Measurements from ENCODE around the gene SSR4. TPM values are rescaled to one million over a fixed set of nuclear protein-coding genes. Genes with fewer than 3 reads are reported as not detected.

Gene SSR4
- total RNA-seq, 1 experiment from 2014 or later, result 179 TPM

DNA sequence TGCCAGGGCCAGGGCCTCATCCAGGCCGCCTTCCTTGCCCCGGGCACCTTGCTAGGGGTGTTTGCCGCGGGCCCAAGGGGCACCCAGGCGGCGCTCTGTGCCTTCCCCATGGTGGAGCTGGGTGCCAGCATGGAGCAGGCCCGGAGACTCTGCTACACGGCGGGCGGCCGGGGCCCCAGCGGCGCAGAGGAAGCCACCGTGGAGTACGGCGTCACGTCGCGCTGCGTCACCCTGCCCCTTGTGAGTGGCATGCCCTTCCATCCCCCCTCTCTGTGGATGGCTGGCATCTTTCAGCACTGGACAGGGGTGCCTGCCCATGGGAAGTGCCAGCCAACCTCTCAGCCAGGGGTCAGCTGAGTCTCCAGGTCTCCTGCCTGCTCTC, 26.8 kb upstream of the SSR4 start:
- Histone ChIP-seq H3K23ac (ENCODE audit: insufficient read length, low read depth, low read length) (no peak overlapping the region), H3T11ph (ENCODE audit: low read length) (no peak overlapping the region), H3K18ac (ENCODE audit: insufficient read length, low read depth, low read length) (no peak overlapping the region), H2BK5ac (ENCODE audit: insufficient read length, low read length) (no peak overlapping the region), H4K5ac (ENCODE audit: insufficient read length, low read depth, low read length) (no peak overlapping the region), H3K79me2 (ENCODE audit: insufficient read depth, low read length) (no peaks in the 10 kb centered on the region), H2AK5ac (ENCODE audit: insufficient read length, low read length) (no peak overlapping the region), H4K8ac (replicated peaks; ENCODE audit: insufficient read length, low read depth, low read length) (no peak overlapping the region), H3K4me2 (ENCODE audit: insufficient read depth, insufficient read length, low read length) (no peak overlapping the region), H3K23me2 (ENCODE audit: insufficient read length, low read depth, low read length, poor library complexity, severe bottlenecking) (no peaks in the 10 kb centered on the region), H4K91ac (ENCODE audit: insufficient read length, low read depth, low read length) (no peak overlapping the region), H3K14ac (ENCODE audit: insufficient read depth, low read length) (no peak overlapping the region), H3K27me3 (ENCODE audit: insufficient read depth, low read length) (no peaks in the 10 kb centered on the region), H3K56ac (ENCODE audit: insufficient read length, low read depth, low read length) (no peak overlapping the region), H3K9ac (ENCODE audit: extremely low read depth, insufficient read length, low read length) (no peak overlapping the region), H2BK20ac (ENCODE audit: low read depth, low read length, poor library complexity, severe bottlenecking) (no peak overlapping the region), H4K20me1 (ENCODE audit: control insufficient read depth, insufficient read depth, insufficient read length) (no peaks in the 10 kb centered on the region), H2BK15ac (ENCODE audit: low read depth, low read length) (no peak overlapping the region), H3K27ac (ENCODE audit: insufficient read length, low read depth, low read length) (no peak overlapping the region), H2BK120ac (ENCODE audit: low read depth, low read length, poor library complexity, severe bottlenecking) (no peak overlapping the region), H2BK12ac (ENCODE audit: insufficient read length, low read depth, low read length) (no peak overlapping the region), H3K79me1 (ENCODE audit: insufficient read depth, low read depth, low read length, poor library complexity, severe bottlenecking) (no peaks in the 10 kb centered on the region), H3K9me3 (ENCODE audit: control insufficient read depth, low read depth, low read length) (no peaks in the 10 kb centered on the region), H3K4ac (ENCODE audit: low read depth, low read length) (no peak overlapping the region), H3K4me1 (ENCODE audit: insufficient read depth, low read length) (no peaks in the 10 kb centered on the region), H2AFZ (ENCODE audit: low read length) (no peak overlapping the region)
- Mint-ChIP-seq H3K27me3 (ENCODE audit: low read depth) (peaks cover 10% of the 10 kb centered on the region), H3K4me1 (peaks cover 4 to 6% of the 10 kb centered on the region in 2 experiments; a peak in 3 of 4 replicates), H3K27ac (no peak overlapping the region), H3K4me3 (no peak overlapping the region), H3K36me3 (ENCODE audit: insufficient read depth in 1 of 3, low read depth in 3 of 3) (peaks cover 0 to 3% (median 0%) of the 10 kb centered on the region in 3 experiments; a peak in 3 of 7 replicates), H3K9me3 (peaks cover 34 to 69% of the 10 kb centered on the region in 2 experiments)
- DNase-seq, result peak; percentile 27
- no CpG with 5 or more reads among the region's 20 CpGs for WGBS (ENCODE audit: extremely low coverage, insufficient read length, low lambda C conversion rate)
- TF ChIP-seq, protein P1, sequence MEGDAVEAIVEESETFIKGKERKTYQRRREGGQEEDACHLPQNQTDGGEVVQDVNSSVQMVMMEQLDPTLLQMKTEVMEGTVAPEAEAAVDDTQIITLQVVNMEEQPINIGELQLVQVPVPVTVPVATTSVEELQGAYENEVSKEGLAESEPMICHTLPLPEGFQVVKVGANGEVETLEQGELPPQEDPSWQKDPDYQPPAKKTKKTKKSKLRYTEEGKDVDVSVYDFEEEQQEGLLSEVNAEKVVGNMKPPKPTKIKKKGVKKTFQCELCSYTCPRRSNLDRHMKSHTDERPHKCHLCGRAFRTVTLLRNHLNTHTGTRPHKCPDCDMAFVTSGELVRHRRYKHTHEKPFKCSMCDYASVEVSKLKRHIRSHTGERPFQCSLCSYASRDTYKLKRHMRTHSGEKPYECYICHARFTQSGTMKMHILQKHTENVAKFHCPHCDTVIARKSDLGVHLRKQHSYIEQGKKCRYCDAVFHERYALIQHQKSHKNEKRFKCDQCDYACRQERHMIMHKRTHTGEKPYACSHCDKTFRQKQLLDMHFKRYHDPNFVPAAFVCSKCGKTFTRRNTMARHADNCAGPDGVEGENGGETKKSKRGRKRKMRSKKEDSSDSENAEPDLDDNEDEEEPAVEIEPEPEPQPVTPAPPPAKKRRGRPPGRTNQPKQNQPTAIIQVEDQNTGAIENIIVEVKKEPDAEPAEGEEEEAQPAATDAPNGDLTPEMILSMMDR (conservative IDR thresholded peaks at IDR 0.05), result no peak

All from H9 (cell line).